DOHH2 (cell line): Measurements from ENCODE around the gene HOXA5.

ENCODE experiments used
- CTCF ChIP-seq: fragments of 200-600 bp; sonication (generic); IDR thresholded peaks from one replicate; pipeline ENCODE4 v1.5.1; 2014; ENCODE audit warnings: antibody characterized with exemption, mild to moderate bottlenecking, low read depth, low read length; ENCODE audit not compliant: poor library complexity, severe bottlenecking
- EZH2phosphoT487 ChIP-seq: fragments of 200-600 bp; sonication (generic); IDR thresholded peaks from 2 replicates; pipeline ENCODE4 v1.6.1; 2017; ENCODE audit warnings: borderline replicate concordance, mild to moderate bottlenecking, antibody characterized with exemption, low read length, moderate library complexity, mixed read lengths

GRCh38 chr7:27177795-27178320 lies 34.4 kb upstream of the HOXA5 start:
- TF ChIP-seq CTCF (no peak), EZH2phosphoT487 (no peak)
